H7 (cell line): Measurements from ENCODE around the gene MECR. TPM values are rescaled to one million over a fixed set of nuclear protein-coding genes. Genes with fewer than 3 reads are reported as not detected.
A peak's percentile ranks its signal among the peaks of the same experiment; 100 is the strongest.

Experiments
- DNase-seq: peaks from one replicate; pipeline ENCODE4 v3.0.0; 2012
- H3K27me3 ChIP-seq: 2 replicates; pipeline ENCODE4 v1.6.0; 2011; ENCODE audit warnings: mild to moderate bottlenecking, low read length; ENCODE audit not compliant: control insufficient read depth, insufficient read depth
- H3K36me3 ChIP-seq: replicated peaks from 2 replicates; pipeline ENCODE4 v1.5.1; 2011; ENCODE audit warnings: low read length; ENCODE audit not compliant: control insufficient read depth, insufficient read depth
- H3K4me3 ChIP-seq: 2 replicates; pipeline ENCODE4 v1.5.1; 2011; ENCODE audit warnings: low read depth, mild to moderate bottlenecking, control low read depth, low read length, moderate library complexity; ENCODE audit not compliant: insufficient read depth
- total RNA-seq: library from RNA; depleted of rRNA; stranded (reverse); fragments of >200 nt; shearing (Covaris generic); gene quantifications from 2 replicates; pipeline ENCODE4 v1.2.3, GENCODE V29; 2014

The MECR gene
- total RNA-seq, 1 experiment from 2014 or later: 62.1 TPM

DNA sequence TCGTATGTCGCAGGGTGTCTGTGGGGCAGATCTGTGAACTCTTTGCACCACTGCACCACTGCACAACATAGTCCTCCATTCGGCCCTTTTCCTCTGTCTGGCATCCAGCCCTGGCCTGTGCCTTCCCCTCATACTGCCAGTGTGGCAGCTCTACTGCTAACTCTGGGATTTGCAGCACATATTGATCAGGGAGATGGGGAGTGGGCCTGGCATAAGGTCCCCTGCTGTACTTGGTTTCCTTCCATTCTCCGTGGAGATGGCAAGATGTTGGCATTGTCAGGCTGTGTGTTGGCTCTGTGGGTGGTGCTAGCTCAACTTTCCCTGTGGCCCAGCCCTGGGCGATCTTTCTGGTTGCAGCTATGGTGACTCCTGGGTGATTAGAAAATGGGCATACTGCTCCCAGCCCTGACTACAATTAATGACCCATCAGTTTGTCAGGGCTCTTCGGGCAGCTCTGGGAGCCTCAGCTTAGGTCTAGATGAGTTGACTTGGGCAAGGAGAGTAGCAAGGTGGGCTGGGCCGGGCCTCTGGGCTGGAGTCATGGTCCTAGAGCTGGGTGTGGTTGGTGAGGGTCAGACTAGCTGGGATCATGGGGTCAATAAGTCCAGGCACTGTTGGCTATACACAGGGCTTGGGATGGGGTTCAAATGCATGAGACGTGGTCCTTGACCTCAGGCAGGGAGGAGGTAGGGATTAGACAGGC is 17.0 kb upstream of the MECR start:
- Histone ChIP-seq H3K4me3 (no peak overlapping the region), H3K27me3 (no peaks in the 10 kb centered on the region), H3K36me3 (no peaks in the 10 kb centered on the region; the same call in 1 of the 2 replicates)
- no peak for DNase-seq

DNA sequence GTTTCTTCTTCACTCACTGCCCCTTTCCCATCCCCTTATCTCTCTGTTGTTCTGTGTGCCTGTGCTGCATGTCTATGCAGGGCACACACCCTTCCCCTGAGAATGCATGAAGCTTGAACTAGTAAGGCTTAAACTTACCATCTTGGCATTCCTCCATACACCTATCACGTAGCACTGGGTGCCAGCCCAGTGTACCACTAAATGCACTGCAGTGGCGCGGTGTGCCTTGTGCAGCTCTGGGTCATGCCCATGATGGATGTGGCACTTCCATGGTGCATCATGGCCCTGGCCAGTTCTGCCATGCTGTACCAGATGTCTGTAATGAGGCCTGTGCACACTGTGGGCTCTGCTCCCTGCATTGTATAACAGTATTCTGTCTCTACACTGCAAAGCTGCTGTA is 16.3 kb upstream of the MECR start:
- Histone ChIP-seq H3K36me3 (no peaks in the 10 kb centered on the region; the same call in 1 of the 2 replicates), H3K27me3 (no peaks in the 10 kb centered on the region), H3K4me3 (no peak overlapping the region)
- DNase-seq: no peak

DNA sequence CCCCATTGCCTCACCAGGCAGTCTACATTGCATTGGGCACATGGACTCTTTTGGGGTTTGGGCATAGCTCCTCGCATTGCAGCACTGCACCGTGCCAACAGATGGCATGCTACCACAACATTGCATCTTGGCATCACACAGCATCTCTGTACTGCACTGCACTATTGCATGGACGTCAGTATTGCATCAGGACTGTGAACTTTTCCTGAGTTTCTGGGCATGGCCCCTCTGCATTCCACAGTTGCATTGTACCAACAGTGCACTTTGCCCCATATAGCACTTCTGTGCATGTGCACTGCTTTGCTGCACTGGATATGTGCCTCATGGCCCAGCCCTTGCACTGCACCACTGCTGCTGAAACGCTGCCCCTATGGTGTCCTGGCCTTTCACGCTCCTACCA is 15.1 kb upstream of the MECR start:
- H3K36me3 ChIP-seq: no peaks in the 10 kb centered on the region; the same call in 1 of the 2 replicates
- H3K4me3 ChIP-seq: no peak overlapping the region
- H3K27me3 ChIP-seq: no peaks in the 10 kb centered on the region
- DNase-seq: no peak

DNA sequence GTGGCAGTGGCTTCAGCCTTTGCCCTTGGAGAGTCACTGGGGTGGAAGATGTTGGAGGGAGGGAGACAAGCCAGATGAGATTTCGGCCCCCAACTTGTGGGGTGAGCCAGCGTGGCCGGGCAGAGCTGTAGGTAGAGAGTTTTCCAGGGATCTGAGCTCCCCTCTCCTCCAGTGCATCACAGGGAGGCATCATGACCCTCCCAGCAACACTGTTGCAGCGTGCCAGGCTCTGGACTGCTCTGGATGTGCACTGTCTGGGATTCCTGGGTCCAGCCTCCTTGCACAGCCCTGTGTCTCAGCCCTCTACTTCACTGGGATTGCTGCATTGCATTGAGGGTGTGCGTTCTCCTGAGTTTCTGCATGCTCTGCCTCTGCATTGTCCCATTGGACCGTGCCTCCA is 14.5 kb upstream of the MECR start:
- Histone ChIP-seq H3K27me3 (no peaks in the 10 kb centered on the region), H3K36me3 (no peaks in the 10 kb centered on the region; the same call in 1 of the 2 replicates), H3K4me3 (no peak overlapping the region)
- DNase-seq: no peak

DNA sequence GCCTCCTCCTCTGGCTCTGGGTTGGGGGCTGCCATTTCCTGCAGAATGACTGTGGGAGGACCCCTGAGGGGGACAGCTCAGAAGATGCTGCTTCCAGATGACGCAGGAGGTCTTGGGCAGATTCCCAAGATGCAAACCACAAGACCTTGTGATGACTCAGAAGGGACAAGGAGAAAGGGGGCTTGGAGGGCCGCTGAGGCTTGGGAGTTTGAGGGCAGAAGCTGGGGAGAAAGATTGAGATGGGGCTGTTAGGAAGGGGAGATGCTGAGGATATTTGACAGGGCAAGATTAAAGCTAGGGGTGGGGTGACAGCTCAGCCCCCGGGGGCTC is 13.1 kb upstream of the MECR start:
- DNase-seq: no peak
- no peaks in the 10 kb centered on the region; the same call in 1 of the 2 replicates for H3K36me3 ChIP-seq
- peaks cover 7% of the 10 kb centered on the region for H3K27me3 ChIP-seq
- no peak overlapping the region for H3K4me3 ChIP-seq

DNA sequence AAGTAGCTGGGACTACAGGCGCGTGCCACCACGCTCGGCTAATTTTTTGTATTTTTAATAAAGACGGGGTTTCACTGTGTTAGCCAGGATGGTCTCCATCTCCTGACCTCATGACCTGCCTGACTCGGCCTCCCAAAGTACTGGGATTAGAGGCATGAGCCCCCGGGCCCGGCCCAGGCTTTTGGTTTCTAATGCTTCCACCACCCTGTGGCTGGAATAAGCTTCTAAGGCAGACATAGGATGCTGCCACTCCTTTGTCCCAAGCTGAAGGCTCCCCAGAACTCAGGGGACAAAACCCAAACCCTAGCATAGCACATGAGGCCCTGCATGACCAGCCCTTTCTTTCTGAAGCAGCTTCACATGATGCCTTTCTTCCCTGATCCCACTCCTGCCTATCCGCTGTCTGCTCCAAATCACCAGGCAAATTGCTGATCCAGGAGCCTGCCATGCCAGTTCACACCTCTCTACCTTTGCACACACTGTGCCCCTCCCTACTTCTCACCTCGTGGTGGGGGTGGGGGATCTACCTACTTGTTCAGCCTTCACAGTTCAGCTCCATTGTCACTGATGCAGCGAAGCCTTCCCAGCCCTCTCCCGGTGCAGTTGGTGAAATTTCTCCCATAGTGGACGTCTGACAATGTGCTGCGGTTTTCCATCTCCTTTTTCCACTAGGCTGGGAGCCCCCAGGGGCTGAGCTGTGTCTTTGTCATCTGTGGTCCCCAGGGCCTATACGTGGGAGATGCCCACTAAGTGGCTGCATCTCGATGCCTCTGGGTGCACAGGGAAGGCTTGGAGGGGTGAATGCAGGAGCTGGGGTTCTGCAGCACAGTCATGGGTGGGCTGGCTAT is 12.5 kb upstream of the MECR start:
- no peak overlapping the region for H3K4me3 ChIP-seq
- DNase-seq: no peak
- H3K27me3 ChIP-seq: peaks cover 13% of the 10 kb centered on the region
- H3K36me3 ChIP-seq: no peaks in the 10 kb centered on the region; the same call in 1 of the 2 replicates

DNA sequence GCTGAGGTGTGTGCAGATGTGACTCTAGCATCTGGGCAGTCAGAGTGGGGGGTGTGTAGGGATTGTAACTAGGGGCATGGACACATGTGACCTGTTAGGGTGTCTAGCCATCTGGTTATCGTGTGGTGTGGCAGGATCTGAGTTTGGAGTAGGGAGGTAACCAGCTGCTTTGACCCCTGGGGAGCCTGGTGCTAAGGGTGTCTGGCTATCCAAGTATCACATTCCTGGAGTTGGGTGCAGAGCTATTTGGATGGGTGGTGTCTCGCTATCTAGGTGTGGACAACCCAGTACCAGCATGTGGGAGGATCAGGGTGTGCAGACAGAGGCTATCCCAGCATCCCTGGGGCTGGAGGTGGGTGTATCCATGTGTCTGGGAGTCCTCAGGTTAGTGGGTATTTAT is 10.3 kb upstream of the MECR start:
- Histone ChIP-seq H3K4me3 (no peak overlapping the region), H3K36me3 (no peaks in the 10 kb centered on the region; the same call in 1 of the 2 replicates), H3K27me3 (peaks cover 31% of the 10 kb centered on the region)
- no peak for DNase-seq

DNA sequence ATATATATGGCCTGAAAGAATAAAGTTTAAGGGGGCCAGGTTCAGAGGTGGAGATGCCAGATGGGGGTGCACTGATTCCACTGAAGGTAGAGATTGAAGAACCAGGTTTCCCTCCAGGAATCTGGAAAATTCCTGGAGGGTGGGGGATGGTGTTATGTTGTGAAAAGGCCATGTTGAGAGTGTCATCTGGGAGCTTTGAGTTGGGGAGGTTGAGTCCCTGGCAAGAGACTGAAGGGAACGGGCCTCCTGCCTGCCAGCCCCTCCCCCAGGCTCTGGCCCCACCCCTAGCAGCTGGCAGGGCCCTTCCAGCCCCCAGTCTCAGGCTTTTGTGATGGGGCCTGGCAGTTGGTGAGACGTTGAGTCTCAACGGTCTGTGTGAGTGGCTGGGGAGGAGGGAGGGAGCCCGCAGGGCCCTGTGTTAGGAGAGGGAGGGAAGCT is 9.7 kb upstream of the MECR start:
- no peak overlapping the region for H3K4me3 ChIP-seq
- H3K27me3 ChIP-seq: peaks cover 34% of the 10 kb centered on the region
- no peaks in the 10 kb centered on the region; the same call in 1 of the 2 replicates for H3K36me3 ChIP-seq
- peak; percentile 86 for DNase-seq

DNA sequence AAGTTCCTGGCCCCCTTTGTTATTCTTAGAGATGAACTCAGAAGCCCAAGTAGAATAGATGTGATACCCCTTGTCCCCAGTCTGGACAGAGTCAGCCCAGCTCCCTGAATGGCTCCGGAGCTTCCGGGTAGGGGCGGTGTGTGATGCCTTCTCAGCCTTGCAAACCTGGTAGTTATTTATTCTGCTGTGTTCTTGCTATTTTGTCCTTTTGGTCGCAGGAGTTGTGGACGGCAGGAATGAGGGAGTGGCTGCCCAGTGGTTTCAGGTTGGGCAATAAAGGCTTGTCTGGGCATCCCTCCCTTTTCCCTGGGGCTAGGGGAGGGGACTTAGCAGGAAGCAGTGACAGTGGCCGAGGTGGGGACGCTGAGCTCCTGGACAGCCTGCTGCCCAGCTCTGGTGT is 8.4 kb upstream of the MECR start:
- H3K27me3 ChIP-seq: peaks cover 39% of the 10 kb centered on the region
- DNase-seq: peak; percentile 43
- H3K4me3 ChIP-seq: no peak overlapping the region
- H3K36me3 ChIP-seq: no peaks in the 10 kb centered on the region

DNA sequence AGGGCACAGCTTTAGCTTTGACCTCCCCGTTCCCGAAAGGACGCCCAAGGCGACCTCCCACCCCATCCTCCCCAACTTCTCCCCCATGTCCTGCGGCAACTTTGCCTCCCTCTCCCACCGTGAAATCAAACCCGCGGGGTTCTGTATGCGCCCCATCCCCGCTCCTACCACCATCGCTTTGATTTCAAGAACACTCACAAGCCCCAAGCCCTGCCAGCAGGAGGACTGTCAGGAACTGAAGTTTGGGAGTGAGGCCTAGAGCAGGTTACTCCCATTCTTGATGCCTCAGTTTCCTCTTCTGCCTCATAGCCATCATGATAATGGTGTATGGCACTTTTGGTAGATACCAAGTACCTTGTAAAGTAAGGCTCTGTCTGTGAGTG is 7.9 kb upstream of the MECR start:
- no peak for DNase-seq
- H3K36me3 ChIP-seq: no peaks in the 10 kb centered on the region
- peaks cover 39% of the 10 kb centered on the region for H3K27me3 ChIP-seq
- peak overlapping the region; percentile 59 for H3K4me3 ChIP-seq

DNA sequence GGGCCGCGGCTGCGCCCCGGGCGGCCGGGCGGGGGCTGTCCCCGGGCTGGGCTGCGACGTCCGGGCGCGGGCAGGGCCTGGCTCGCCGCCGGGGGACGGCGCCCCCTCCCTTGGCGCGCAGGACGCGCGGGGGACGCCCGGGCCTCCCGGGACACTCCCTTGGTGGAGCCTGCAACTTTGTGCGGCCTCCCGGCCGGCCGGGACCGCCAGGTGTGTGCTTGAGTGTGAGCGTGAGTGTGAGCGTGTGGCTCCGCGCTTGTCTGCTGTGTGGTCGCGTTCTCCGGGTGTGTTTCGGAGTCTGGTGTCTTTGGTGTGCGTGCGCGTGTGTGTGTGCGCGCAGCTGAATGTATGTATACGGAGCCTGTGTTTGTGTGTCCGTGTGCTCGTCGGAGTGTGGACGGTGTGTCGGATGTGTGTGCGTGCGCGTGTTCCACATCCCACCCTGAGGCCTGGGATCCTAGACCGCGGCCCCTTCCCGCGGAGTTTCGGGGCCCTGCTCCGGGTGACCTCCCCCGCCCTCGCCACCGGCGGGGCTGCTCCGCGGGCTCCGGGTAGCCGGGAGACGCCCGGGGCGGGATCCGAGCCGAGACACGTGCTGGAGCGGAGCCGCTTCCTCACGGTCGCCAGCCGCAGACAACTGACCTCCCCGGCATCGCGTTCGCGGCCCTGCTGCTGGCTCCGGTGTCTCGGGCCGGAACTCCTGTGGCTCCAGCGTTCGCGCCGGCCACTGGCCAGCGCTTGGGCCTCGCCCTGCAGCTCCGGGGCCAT is 7.3 kb upstream of the MECR start:
- DNase-seq: peak; percentile 88
- Histone ChIP-seq H3K27me3 (peaks cover 40% of the 10 kb centered on the region), H3K36me3 (no peaks in the 10 kb centered on the region), H3K4me3 (peak overlapping the region; percentile 59)

DNA sequence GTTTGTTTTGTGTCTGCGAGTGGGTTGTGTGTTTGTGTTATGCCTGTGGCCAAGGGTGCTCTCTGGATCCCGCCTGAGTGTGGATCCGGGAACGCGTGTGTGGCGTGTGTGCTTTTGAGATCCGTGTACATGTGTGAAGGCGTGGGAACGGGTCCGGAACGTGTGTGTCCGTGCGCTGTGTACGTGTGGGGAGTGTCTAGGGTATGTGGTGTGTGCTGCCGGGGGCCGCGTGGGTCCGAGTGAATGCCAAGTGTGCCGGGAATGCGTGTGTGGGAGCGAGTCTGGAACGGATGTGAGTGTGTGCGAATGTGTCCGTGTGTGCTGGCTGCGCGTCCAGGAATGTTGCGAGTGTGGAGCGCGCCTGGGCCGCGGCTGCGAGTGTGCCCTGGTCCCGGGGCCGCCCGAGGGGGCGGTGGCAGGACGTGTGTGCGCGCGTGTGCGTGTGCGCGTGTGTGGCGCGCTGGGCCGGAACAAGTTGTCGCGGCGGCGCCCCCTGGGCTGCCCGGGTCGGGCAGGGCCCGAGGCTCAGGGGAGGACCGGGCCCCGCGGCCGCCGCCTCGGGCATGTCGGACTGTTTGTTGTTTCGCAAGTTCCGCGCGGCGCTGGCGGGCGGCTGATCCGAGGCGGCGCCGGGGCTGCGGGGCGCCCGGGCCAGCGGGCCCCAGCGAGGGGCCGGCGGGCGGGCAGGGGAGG is 6.5 kb upstream of the MECR start:
- H3K27me3 ChIP-seq: peaks cover 44% of the 10 kb centered on the region
- H3K36me3 ChIP-seq: no peaks in the 10 kb centered on the region
- H3K4me3 ChIP-seq: peak overlapping the region; percentile 50
- DNase-seq: peak; percentile 91

DNA sequence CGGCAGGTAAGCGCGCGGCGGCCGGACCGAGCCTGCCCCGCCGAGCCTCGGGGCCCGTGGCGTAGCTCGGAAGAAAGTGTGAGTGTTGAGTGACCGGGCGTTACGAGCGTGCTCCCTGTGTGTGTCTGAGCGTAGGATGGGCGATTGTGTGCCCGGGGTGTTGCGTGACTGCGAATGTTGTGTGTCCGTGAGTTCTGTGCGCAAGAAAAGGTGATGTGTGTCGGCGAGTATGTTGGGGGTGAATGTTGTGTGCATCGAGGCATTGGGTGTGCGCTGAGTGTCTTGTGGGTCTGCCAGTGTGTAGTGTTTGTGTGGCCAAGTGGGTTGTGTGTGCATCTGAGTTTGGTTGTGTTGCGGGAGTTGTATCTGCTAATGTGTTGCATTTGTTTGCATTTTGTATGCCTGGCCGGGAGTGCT is 6.0 kb upstream of the MECR start:
- Histone ChIP-seq H3K27me3 (peaks cover 44% of the 10 kb centered on the region), H3K4me3 (peak overlapping the region; percentile 50), H3K36me3 (no peaks in the 10 kb centered on the region)
- DNase-seq: no peak
